Activated CD4-positive, alpha-beta T cell treated with anti-CD3 and anti-CD28 coated beads, Interleukin-2, amount 10 ng/mL, durations not matched to agents 24 days and 14 days (primary cell): ENCODE data around the gene PTAR1. TPM values are rescaled to one million over a fixed set of nuclear protein-coding genes. Genes with fewer than 3 reads are reported as not detected.
A peak's percentile ranks its signal among the peaks of the same experiment; 100 is the strongest.
"Not testable (repeated sequence)": the region's sequence is repeated elsewhere in the genome, so short reads cannot be mapped to it uniquely, and the experiment has no call there.

Experiments used
- DNase-seq: peaks from one replicate; pipeline ENCODE4 v3.0.0; 2022
- H3K27ac Mint-ChIP-seq: one replicate; pipeline ENCODE4 v1.8.0; 2022; ENCODE audit warnings: mild to moderate bottlenecking, mixed read lengths
- H3K27me3 Mint-ChIP-seq: one replicate; pipeline ENCODE4 v1.8.0; 2022; ENCODE audit warnings: mixed read lengths
- H3K36me3 Mint-ChIP-seq: one replicate; pipeline ENCODE4 v1.8.0; 2022; ENCODE audit warnings: low read depth, mild to moderate bottlenecking, mixed read lengths
- H3K4me1 Mint-ChIP-seq: one replicate; pipeline ENCODE4 v1.8.0; 2021; ENCODE audit warnings: mixed read lengths
- H3K4me3 Mint-ChIP-seq: one replicate; pipeline ENCODE4 v1.8.0; 2022; ENCODE audit warnings: mild to moderate bottlenecking, moderate library complexity, mixed read lengths
- H3K9me3 Mint-ChIP-seq: one replicate; pipeline ENCODE4 v1.8.0; 2021; ENCODE audit warnings: mixed read lengths
- intact Hi-C: fragments of 100-400 bp; cut with micrococcal nuclease; formaldehyde crosslinking; loops from one replicate; pipeline ENCODE4 v1.15.1; 2023
- total RNA-seq: library from RNA; stranded (reverse); gene quantifications from 2 replicates; pipeline ENCODE4 v1.2.3, GENCODE V29; 2022

The PTAR1 gene
- 51.0 and 56.1 TPM in 2 replicates for total RNA-seq

- Mint-ChIP-seq H3K27me3 (no peaks in the 10 kb centered on the region), H3K27ac (peak within 1 kb of the TSS; percentile 96), H3K36me3 (peaks cover 18% of the 10 kb centered on the region), H3K4me1 (peaks cover 29% of the 10 kb centered on the region), H3K9me3 (no peaks in the 10 kb centered on the region), H3K4me3 (peak within 1 kb of the TSS; percentile 98)
- peak; percentile 97 for DNase-seq
- intact Hi-C loops: loop anchor here (1.0 to 10.0 kb wide), 7 partner anchors 29 to 805 kb away; partner anchors contain the start of genes APBA1, KLF9 and TJP2
These were observed at the start of gene PTAR1 for GRCh38 chr9:69759421-69760277. TSS of gene PTAR1 (minus strand) at chr9:69760011. CDS start at chr9:69759938, 73 bp downstream.

GRCh38 chr9:69809304-69809863 lies 49.6 kb upstream of the PTAR1 start:
- Mint-ChIP-seq H3K4me3 (no peak overlapping the region), H3K36me3 (no peaks in the 10 kb centered on the region), H3K4me1 (peaks cover 7% of the 10 kb centered on the region), H3K27ac (no peak overlapping the region), H3K27me3 (no peaks in the 10 kb centered on the region), H3K9me3 (no peaks in the 10 kb centered on the region)
- intact Hi-C loops: loop anchor here (1.0 to 5.0 kb wide), 3 partner anchors 37 to 109 kb away; no protein-coding TSS in a partner anchor
- DNase-seq: peak; percentile 82

GRCh38 chr9:69806627-69807026 lies 46.8 kb upstream of the PTAR1 start:
- DNase-seq: no peak
- intact Hi-C loops: loop anchor here (5.0 kb wide), 1 partner anchor 34 kb away; no protein-coding TSS in a partner anchor
- no peaks in the 10 kb centered on the region for H3K36me3 Mint-ChIP-seq
- no peak overlapping the region for H3K4me3 Mint-ChIP-seq
- no peaks in the 10 kb centered on the region for H3K9me3 Mint-ChIP-seq
- H3K27me3 Mint-ChIP-seq: no peaks in the 10 kb centered on the region
- H3K27ac Mint-ChIP-seq: no peak overlapping the region
- peaks cover 7% of the 10 kb centered on the region for H3K4me1 Mint-ChIP-seq

GRCh38 chr9:69805962-69806515 lies 46.2 kb upstream of the PTAR1 start:
- H3K4me1 Mint-ChIP-seq: peaks cover 7% of the 10 kb centered on the region
- no peaks in the 10 kb centered on the region for H3K36me3 Mint-ChIP-seq
- intact Hi-C loops: loop anchor here (5.0 kb wide), 1 partner anchor 34 kb away; no protein-coding TSS in a partner anchor
- H3K9me3 Mint-ChIP-seq: no peaks in the 10 kb centered on the region
- H3K27me3 Mint-ChIP-seq: no peaks in the 10 kb centered on the region
- H3K4me3 Mint-ChIP-seq: no peak overlapping the region
- no peak overlapping the region for H3K27ac Mint-ChIP-seq
- no peak for DNase-seq

GRCh38 chr9:69801989-69802388 lies 42.2 kb upstream of the PTAR1 start:
- Mint-ChIP-seq H3K27ac (no peak overlapping the region), H3K36me3 (no peaks in the 10 kb centered on the region), H3K9me3 (no peaks in the 10 kb centered on the region), H3K4me1 (peaks cover 1% of the 10 kb centered on the region), H3K4me3 (no peak overlapping the region), H3K27me3 (peaks cover 8% of the 10 kb centered on the region)
- DNase-seq: no peak
- intact Hi-C loops: no loop called here

GRCh38 chr9:69800027-69800426 lies 40.2 kb upstream of the PTAR1 start:
- DNase-seq, H3K4me1 Mint-ChIP-seq, H3K9me3 Mint-ChIP-seq, H3K36me3 Mint-ChIP-seq, intact Hi-C loops, H3K27ac Mint-ChIP-seq, H3K4me3 Mint-ChIP-seq: not testable (repeated sequence)
- peaks cover 18% of the 10 kb centered on the region for H3K27me3 Mint-ChIP-seq

GRCh38 chr9:69799521-69799920 lies 39.7 kb upstream of the PTAR1 start:
- H3K9me3 Mint-ChIP-seq, H3K4me3 Mint-ChIP-seq, H3K4me1 Mint-ChIP-seq, H3K27ac Mint-ChIP-seq, H3K36me3 Mint-ChIP-seq, DNase-seq, intact Hi-C loops: not testable (repeated sequence)
- H3K27me3 Mint-ChIP-seq: peaks cover 22% of the 10 kb centered on the region

- DNase-seq: no peak
- intact Hi-C loops: no loop called here
These were observed 38.9 kb upstream of the PTAR1 start for GRCh38 chr9:69798744-69799143.

GRCh38 chr9:69797675-69798074 lies 37.9 kb upstream of the PTAR1 start:
- Mint-ChIP-seq H3K27ac (no peak overlapping the region), H3K27me3 (peaks cover 27% of the 10 kb centered on the region), H3K9me3 (no peaks in the 10 kb centered on the region), H3K4me3 (no peak overlapping the region), H3K4me1 (no peaks in the 10 kb centered on the region), H3K36me3 (no peaks in the 10 kb centered on the region)
- intact Hi-C loops: no loop called here
- DNase-seq: no peak

More at GRCh38 chr9:69798744-69799143, 38.9 kb upstream of the PTAR1 start:
- Mint-ChIP-seq H3K27me3 (peaks cover 23% of the 10 kb centered on the region), H3K27ac (no peak overlapping the region), H3K4me1 (no peaks in the 10 kb centered on the region), H3K36me3 (no peaks in the 10 kb centered on the region), H3K4me3 (no peak overlapping the region), H3K9me3 (no peaks in the 10 kb centered on the region)

- Mint-ChIP-seq H3K36me3 (no peaks in the 10 kb centered on the region), H3K4me3 (no peak overlapping the region), H3K4me1 (no peaks in the 10 kb centered on the region), H3K9me3 (no peaks in the 10 kb centered on the region), H3K27me3 (peaks cover 40% of the 10 kb centered on the region), H3K27ac (no peak overlapping the region)
- no peak for DNase-seq
- intact Hi-C loops: no loop called here
These were observed 34.5 kb upstream of the PTAR1 start for GRCh38 chr9:69794356-69794755.

- H3K36me3 Mint-ChIP-seq: no peaks in the 10 kb centered on the region
- peaks cover 25% of the 10 kb centered on the region for H3K27me3 Mint-ChIP-seq
- H3K4me1 Mint-ChIP-seq: peaks cover 2% of the 10 kb centered on the region
- no peaks in the 10 kb centered on the region for H3K9me3 Mint-ChIP-seq
- H3K4me3 Mint-ChIP-seq: no peak overlapping the region
- intact Hi-C loops: no loop called here
- H3K27ac Mint-ChIP-seq: no peak overlapping the region
- DNase-seq: no peak
These were observed 25.9 kb upstream of the PTAR1 start for GRCh38 chr9:69785757-69786156.

- intact Hi-C loops: loop anchor here (5.0 kb wide), 1 partner anchor 34 kb away; no protein-coding TSS in a partner anchor
- peaks cover 8% of the 10 kb centered on the region for H3K27me3 Mint-ChIP-seq
- no peaks in the 10 kb centered on the region for H3K4me1 Mint-ChIP-seq
- no peak for DNase-seq
- no peak overlapping the region for H3K4me3 Mint-ChIP-seq
- no peak overlapping the region for H3K27ac Mint-ChIP-seq
- peaks cover 10% of the 10 kb centered on the region for H3K9me3 Mint-ChIP-seq
- H3K36me3 Mint-ChIP-seq: no peaks in the 10 kb centered on the region
These were observed 13.4 kb upstream of the PTAR1 start for GRCh38 chr9:69773258-69773657.

GRCh38 chr9:69771775-69772418 lies 12.1 kb upstream of the PTAR1 start:
- Mint-ChIP-seq H3K27ac (no peak overlapping the region), H3K4me3 (no peak overlapping the region), H3K36me3 (no peaks in the 10 kb centered on the region), H3K27me3 (peaks cover 2% of the 10 kb centered on the region), H3K9me3 (peaks cover 3% of the 10 kb centered on the region), H3K4me1 (no peaks in the 10 kb centered on the region)
- DNase-seq: no peak
- intact Hi-C loops: loop anchor here (5.0 kb wide), 1 partner anchor 35 kb away; no protein-coding TSS in a partner anchor
